ENCODE results near the gene TMEM156.

GRCh38 chr4:38979081-38979480 lies 53.1 kb downstream of the TMEM156 start:
- TF ChIP-seq, protein P1, sequence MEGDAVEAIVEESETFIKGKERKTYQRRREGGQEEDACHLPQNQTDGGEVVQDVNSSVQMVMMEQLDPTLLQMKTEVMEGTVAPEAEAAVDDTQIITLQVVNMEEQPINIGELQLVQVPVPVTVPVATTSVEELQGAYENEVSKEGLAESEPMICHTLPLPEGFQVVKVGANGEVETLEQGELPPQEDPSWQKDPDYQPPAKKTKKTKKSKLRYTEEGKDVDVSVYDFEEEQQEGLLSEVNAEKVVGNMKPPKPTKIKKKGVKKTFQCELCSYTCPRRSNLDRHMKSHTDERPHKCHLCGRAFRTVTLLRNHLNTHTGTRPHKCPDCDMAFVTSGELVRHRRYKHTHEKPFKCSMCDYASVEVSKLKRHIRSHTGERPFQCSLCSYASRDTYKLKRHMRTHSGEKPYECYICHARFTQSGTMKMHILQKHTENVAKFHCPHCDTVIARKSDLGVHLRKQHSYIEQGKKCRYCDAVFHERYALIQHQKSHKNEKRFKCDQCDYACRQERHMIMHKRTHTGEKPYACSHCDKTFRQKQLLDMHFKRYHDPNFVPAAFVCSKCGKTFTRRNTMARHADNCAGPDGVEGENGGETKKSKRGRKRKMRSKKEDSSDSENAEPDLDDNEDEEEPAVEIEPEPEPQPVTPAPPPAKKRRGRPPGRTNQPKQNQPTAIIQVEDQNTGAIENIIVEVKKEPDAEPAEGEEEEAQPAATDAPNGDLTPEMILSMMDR (IDR thresholded peaks at IDR 0.05 in 8 of 11, conservative IDR thresholded peaks at IDR 0.05 in 3 of 11) = no peak
- TF ChIP-seq POLR2AphosphoS5 (IDR thresholded peaks at IDR 0.05) (no peak), POLR2A (IDR thresholded peaks at IDR 0.05) (no peak)

All from spleen (tissue), 7 donors.